SK-N-SH treated with all-trans-retinoic acid at 6 μM for 48 hours (cell line): ENCODE data around the gene CTTN.

ENCODE experiments used
- ATAC-seq: fragments of 200-7000 bp; cut with Tn5 transposase; 3 replicates; pipeline ENCODE4 v1.9.1; 2020; ENCODE audit warnings: mild to moderate bottlenecking, moderate library complexity
- ARNTL ChIP-seq: fragments of 450-650 bp; formaldehyde crosslinking; IDR thresholded peaks from 2 replicates; pipeline ENCODE4 v1.5.0; 2020; ENCODE audit warnings: low read depth, mild to moderate bottlenecking, moderate library complexity, borderline replicate concordance
- CSDC2 ChIP-seq: fragments of 250-450 bp; sonication (Bioruptor Pico); IDR thresholded peaks from 2 replicates; pipeline ENCODE4 v1.5.0; 2020; ENCODE audit warnings: mild to moderate bottlenecking, moderate library complexity
- GLIS3 ChIP-seq: fragments of 250-450 bp; sonication (Bioruptor Pico); IDR thresholded peaks from 2 replicates; pipeline ENCODE4 v1.5.0; 2020; ENCODE audit warnings: mild to moderate bottlenecking, moderate library complexity
- ISL1 ChIP-seq: fragments of 250-450 bp; sonication (Bioruptor Pico); IDR thresholded peaks from 2 replicates; pipeline ENCODE4 v2.1.2; 2022; ENCODE audit warnings: mild to moderate bottlenecking, moderate library complexity
- OSR1 ChIP-seq: fragments of 250-450 bp; sonication (Bioruptor Pico); IDR thresholded peaks from 2 replicates; pipeline ENCODE4 v1.8.0; 2022; ENCODE audit warnings: moderate library complexity, mild to moderate bottlenecking, inconsistent platforms
- PPARA ChIP-seq: fragments of 250-450 bp; sonication (Bioruptor Pico); IDR thresholded peaks from 2 replicates; pipeline ENCODE4 v1.5.0; 2020; ENCODE audit warnings: mild to moderate bottlenecking, borderline replicate concordance
- RARB ChIP-seq: fragments of 250-450 bp; sonication (Bioruptor Pico); IDR thresholded peaks from 2 replicates; pipeline ENCODE4 v1.8.0; 2021; ENCODE audit warnings: mild to moderate bottlenecking, moderate library complexity
- SNAI2 ChIP-seq: fragments of 250-450 bp; sonication (Bioruptor Pico); IDR thresholded peaks from 2 replicates; pipeline ENCODE4 v1.5.0; 2020; ENCODE audit warnings: mild to moderate bottlenecking, moderate library complexity
- TCF4 ChIP-seq: fragments of 250-450 bp; sonication (Bioruptor Pico); IDR thresholded peaks from 2 replicates; pipeline ENCODE4 v1.8.0; 2021; ENCODE audit warnings: mild to moderate bottlenecking, moderate library complexity, borderline replicate concordance
- TOX ChIP-seq: fragments of 250-450 bp; sonication (Bioruptor Pico); IDR thresholded peaks from 2 replicates; pipeline ENCODE4 v1.8.0; 2021; ENCODE audit warnings: mild to moderate bottlenecking, moderate library complexity, borderline replicate concordance
- ZC3H10 ChIP-seq: fragments of 250-450 bp; sonication (Bioruptor Pico); IDR thresholded peaks from 2 replicates; pipeline ENCODE4 v1.5.1; 2021; ENCODE audit warnings: mild to moderate bottlenecking, moderate library complexity
- ZFP3 ChIP-seq: fragments of 250-450 bp; sonication (Bioruptor Pico); IDR thresholded peaks from 2 replicates; pipeline ENCODE4 v1.5.0; 2020; ENCODE audit warnings: mild to moderate bottlenecking, moderate library complexity
- ZFP30 ChIP-seq: fragments of 450-650 bp; formaldehyde crosslinking; IDR thresholded peaks from 2 replicates; pipeline ENCODE4 v1.5.0; 2022; ENCODE audit warnings: mild to moderate bottlenecking, moderate library complexity
- ZNF70 ChIP-seq: fragments of 450-650 bp; formaldehyde crosslinking; IDR thresholded peaks from 2 replicates; pipeline ENCODE4 v1.5.0; 2020; ENCODE audit warnings: mild to moderate bottlenecking, moderate library complexity
- ZNF8 ChIP-seq: fragments of 450-650 bp; formaldehyde crosslinking; IDR thresholded peaks from 2 replicates; pipeline ENCODE4 v1.5.0; 2020; ENCODE audit warnings: mild to moderate bottlenecking, moderate library complexity
- TF ChIP-seq, protein P1 (sequence below): fragments of 250-450 bp; sonication (Bioruptor Pico); IDR thresholded peaks from 2 replicates; pipeline ENCODE4 v1.5.1; 2020; ENCODE audit warnings: low read depth, mild to moderate bottlenecking, moderate library complexity
- TF ChIP-seq, protein P2 (sequence below): fragments of 250-450 bp; sonication (Bioruptor Pico); IDR thresholded peaks from 2 replicates; pipeline ENCODE4 v1.5.0; 2020; ENCODE audit warnings: mild to moderate bottlenecking, moderate library complexity
- TF ChIP-seq, protein P3 (sequence below): fragments of 250-450 bp; sonication (Bioruptor Pico); IDR thresholded peaks from 2 replicates; pipeline ENCODE4 v1.5.1; 2021; ENCODE audit warnings: mild to moderate bottlenecking, moderate library complexity
- TF ChIP-seq, protein P4 (sequence below): fragments of 250-450 bp; sonication (Bioruptor Pico); IDR thresholded peaks from 2 replicates; pipeline ENCODE4 v1.8.0; 2020; ENCODE audit warnings: mild to moderate bottlenecking, moderate library complexity, borderline replicate concordance
- TF ChIP-seq, protein P5 (sequence below): fragments of 250-450 bp; sonication (Bioruptor Pico); IDR thresholded peaks from 2 replicates; pipeline ENCODE4 v1.8.0; 2021; ENCODE audit warnings: low read depth, mild to moderate bottlenecking, moderate library complexity, borderline replicate concordance

The CTTN gene

DNA sequence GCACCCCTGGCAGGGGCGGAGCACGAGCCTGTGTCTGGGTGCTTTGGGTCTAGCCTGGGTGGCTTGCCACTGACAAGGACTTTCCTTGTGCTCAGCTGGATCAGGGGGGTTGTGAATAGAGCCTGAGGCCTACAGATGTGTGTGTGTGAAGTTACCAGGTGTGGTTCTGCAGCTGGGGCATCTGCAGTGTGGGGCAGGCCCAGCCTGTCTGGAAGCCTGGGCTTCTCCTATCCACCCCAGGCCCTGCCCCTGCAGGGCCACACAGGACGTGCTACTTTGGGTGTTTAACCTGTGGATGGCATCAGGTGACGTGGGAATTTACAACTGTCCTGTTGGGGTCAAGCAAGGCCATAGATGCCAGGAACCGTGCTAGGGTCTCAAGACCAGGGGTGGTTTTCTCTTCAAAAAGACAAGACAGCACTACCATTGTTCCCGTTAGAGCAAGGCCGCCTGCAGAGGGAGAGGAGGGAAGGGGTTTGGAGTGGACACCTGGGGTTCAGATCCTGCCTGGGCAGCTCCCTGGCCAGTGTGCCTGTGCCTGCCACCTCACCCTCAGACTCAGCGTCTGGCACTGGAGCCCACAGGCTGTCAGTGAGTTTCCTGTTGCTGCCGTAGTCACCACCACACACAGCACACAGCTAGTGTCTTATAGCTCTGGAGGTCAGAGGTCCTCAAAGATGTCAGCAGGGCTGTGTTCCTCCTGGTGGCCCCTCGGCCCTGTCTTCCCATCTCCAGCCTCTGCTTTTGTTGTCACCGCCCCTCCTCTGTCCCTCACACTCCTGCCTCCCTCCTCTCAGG lies 31.6 kb downstream of the CTTN start (continued):
- TF ChIP-seq, protein P1, sequence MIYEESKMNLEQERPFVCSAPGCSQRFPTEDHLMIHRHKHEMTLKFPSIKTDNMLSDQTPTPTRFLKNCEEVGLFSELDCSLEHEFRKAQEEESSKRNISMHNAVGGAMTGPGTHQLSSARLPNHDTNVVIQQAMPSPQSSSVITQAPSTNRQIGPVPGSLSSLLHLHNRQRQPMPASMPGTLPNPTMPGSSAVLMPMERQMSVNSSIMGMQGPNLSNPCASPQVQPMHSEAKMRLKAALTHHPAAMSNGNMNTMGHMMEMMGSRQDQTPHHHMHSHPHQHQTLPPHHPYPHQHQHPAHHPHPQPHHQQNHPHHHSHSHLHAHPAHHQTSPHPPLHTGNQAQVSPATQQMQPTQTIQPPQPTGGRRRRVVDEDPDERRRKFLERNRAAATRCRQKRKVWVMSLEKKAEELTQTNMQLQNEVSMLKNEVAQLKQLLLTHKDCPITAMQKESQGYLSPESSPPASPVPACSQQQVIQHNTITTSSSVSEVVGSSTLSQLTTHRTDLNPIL: no peak
- TF ChIP-seq ZFP3 (CRISPR knock-in tag): no peak

DNA sequence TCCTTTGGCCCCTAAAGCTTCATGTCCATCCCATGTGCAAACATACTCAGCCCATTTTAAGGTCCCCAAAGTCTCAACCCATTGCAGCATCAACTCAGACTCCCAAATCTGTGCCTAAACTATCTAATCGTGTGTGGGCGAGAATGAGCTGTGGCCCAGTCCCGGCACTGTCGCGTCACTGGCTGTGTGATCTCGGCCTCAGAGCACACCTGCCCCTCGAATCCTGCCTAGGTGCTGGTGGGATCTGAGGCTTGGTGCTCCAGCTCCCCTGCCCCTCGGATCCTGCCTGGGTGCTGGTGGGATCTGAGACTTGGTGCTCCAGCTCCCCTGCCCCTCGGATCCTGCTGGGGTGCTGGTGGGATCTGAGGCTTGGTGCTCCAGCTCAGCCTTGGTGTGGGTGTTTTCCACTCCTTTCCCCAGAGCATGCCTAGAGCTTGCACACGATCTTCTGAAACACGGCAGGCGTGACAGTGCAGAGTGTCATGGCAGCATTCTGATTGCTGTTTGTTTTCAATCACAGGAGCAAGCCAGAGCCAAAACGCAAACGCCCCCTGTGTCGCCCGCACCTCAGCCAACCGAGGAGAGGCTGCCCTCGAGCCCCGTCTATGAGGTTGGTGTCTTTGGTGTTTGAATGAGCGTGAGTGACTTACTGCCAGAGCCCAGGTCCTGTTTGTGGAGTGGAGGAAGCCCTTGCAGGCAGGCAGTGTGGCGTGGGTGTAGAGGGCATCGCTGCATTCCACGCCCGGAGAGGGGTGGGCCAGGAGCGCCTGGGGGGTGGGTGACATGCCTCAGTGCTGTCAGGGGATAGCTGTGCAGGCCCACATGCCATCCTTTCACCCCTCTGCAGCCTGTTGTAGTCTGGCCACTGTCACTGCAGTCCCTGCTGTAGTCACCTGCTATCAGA lies 32.6 kb downstream of the CTTN start:
- ATAC-seq: no peak
- no peak for TF ChIP-seq ZFP30 (CRISPR knock-in tag)
- TF ChIP-seq CSDC2: no peak
- TF ChIP-seq ZNF8 (CRISPR knock-in tag): no peak
- TF ChIP-seq PPARA (CRISPR knock-in tag): no peak
- TF ChIP-seq, protein P2, sequence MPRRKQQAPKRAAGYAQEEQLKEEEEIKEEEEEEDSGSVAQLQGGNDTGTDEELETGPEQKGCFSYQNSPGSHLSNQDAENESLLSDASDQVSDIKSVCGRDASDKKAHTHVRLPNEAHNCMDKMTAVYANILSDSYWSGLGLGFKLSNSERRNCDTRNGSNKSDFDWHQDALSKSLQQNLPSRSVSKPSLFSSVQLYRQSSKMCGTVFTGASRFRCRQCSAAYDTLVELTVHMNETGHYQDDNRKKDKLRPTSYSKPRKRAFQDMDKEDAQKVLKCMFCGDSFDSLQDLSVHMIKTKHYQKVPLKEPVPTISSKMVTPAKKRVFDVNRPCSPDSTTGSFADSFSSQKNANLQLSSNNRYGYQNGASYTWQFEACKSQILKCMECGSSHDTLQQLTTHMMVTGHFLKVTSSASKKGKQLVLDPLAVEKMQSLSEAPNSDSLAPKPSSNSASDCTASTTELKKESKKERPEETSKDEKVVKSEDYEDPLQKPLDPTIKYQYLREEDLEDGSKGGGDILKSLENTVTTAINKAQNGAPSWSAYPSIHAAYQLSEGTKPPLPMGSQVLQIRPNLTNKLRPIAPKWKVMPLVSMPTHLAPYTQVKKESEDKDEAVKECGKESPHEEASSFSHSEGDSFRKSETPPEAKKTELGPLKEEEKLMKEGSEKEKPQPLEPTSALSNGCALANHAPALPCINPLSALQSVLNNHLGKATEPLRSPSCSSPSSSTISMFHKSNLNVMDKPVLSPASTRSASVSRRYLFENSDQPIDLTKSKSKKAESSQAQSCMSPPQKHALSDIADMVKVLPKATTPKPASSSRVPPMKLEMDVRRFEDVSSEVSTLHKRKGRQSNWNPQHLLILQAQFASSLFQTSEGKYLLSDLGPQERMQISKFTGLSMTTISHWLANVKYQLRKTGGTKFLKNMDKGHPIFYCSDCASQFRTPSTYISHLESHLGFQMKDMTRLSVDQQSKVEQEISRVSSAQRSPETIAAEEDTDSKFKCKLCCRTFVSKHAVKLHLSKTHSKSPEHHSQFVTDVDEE (CRISPR knock-in tag): no peak
- TF ChIP-seq, protein P3, sequence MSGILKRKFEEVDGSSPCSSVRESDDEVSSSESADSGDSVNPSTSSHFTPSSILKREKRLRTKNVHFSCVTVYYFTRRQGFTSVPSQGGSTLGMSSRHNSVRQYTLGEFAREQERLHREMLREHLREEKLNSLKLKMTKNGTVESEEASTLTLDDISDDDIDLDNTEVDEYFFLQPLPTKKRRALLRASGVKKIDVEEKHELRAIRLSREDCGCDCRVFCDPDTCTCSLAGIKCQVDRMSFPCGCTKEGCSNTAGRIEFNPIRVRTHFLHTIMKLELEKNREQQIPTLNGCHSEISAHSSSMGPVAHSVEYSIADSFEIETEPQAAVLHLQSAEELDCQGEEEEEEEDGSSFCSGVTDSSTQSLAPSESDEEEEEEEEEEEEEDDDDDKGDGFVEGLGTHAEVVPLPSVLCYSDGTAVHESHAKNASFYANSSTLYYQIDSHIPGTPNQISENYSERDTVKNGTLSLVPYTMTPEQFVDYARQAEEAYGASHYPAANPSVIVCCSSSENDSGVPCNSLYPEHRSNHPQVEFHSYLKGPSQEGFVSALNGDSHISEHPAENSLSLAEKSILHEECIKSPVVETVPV: no peak
- TF ChIP-seq TCF4 (CRISPR knock-in tag): no peak
- no peak for TF ChIP-seq ZC3H10 (CRISPR knock-in tag)
- TF ChIP-seq ISL1 (CRISPR knock-in tag): no peak
- TF ChIP-seq, protein P4, sequence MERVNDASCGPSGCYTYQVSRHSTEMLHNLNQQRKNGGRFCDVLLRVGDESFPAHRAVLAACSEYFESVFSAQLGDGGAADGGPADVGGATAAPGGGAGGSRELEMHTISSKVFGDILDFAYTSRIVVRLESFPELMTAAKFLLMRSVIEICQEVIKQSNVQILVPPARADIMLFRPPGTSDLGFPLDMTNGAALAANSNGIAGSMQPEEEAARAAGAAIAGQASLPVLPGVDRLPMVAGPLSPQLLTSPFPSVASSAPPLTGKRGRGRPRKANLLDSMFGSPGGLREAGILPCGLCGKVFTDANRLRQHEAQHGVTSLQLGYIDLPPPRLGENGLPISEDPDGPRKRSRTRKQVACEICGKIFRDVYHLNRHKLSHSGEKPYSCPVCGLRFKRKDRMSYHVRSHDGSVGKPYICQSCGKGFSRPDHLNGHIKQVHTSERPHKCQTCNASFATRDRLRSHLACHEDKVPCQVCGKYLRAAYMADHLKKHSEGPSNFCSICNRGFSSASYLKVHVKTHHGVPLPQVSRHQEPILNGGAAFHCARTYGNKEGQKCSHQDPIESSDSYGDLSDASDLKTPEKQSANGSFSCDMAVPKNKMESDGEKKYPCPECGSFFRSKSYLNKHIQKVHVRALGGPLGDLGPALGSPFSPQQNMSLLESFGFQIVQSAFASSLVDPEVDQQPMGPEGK (CRISPR knock-in tag): no peak
- TF ChIP-seq, protein P1: no peak
- TF ChIP-seq, protein P5, sequence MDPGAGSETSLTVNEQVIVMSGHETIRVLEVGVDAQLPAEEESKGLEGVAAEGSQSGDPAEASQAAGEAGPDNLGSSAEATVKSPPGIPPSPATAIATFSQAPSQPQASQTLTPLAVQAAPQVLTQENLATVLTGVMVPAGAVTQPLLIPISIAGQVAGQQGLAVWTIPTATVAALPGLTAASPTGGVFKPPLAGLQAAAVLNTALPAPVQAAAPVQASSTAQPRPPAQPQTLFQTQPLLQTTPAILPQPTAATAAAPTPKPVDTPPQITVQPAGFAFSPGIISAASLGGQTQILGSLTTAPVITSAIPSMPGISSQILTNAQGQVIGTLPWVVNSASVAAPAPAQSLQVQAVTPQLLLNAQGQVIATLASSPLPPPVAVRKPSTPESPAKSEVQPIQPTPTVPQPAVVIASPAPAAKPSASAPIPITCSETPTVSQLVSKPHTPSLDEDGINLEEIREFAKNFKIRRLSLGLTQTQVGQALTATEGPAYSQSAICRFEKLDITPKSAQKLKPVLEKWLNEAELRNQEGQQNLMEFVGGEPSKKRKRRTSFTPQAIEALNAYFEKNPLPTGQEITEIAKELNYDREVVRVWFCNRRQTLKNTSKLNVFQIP (CRISPR knock-in tag): no peak
- TF ChIP-seq ZFP3 (CRISPR knock-in tag): no peak
- no peak for TF ChIP-seq SNAI2 (CRISPR knock-in tag)
- TF ChIP-seq OSR1 (CRISPR knock-in tag): no peak
- no peak for TF ChIP-seq ARNTL (CRISPR knock-in tag)
- no peak for TF ChIP-seq GLIS3 (CRISPR knock-in tag)

DNA sequence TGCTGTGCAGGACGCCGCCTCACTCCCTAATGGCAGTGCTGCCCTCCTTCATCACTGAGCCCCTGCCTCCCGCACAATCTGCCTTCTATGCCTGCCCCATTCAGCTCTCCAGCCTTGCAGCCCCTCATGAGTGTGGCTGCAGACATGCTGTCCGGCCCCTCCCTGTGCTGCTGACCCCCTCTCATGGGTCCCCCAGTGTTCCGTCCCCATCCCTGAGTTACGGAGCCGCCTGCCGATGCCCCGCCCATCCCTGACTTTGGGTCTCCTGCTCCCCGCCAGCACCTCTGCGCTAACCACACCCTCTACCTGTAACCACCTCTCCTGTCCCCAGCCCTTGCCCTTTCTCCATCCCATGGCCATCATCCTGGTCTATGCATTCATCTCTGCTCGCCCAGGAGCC lies 33.3 kb downstream of the CTTN start:
- ATAC-seq: no peak
- TF ChIP-seq, protein P1: no peak
- TF ChIP-seq ARNTL (CRISPR knock-in tag): no peak
- TF ChIP-seq GLIS3 (CRISPR knock-in tag): no peak
- TF ChIP-seq TOX: no peak
- TF ChIP-seq RARB (CRISPR knock-in tag): no peak
- no peak for TF ChIP-seq ZNF70
- no peak for TF ChIP-seq OSR1 (CRISPR knock-in tag)
- TF ChIP-seq ZC3H10 (CRISPR knock-in tag): no peak
- no peak for TF ChIP-seq ZFP30 (CRISPR knock-in tag)
- TF ChIP-seq SNAI2 (CRISPR knock-in tag): no peak
- TF ChIP-seq, protein P2 (CRISPR knock-in tag): no peak
- no peak for TF ChIP-seq ZFP3 (CRISPR knock-in tag)
